Fibroblast of the aortic adventitia (primary cell): ENCODE results near the gene WDR37. TPM values are rescaled to one million over a fixed set of nuclear protein-coding genes. Genes with fewer than 3 reads are reported as not detected.

Experiments
- DNase-seq: peaks from one replicate; pipeline ENCODE4 v3.0.0-alpha.2; 2010; ENCODE audit warnings: low read depth
- H3K4me3 ChIP-seq: 2 replicates; pipeline ENCODE4 v1.5.1; 2011; ENCODE audit warnings: low read depth, mild to moderate bottlenecking, control low read depth, low read length, moderate library complexity
- total RNA-seq: library from RNA; depleted of rRNA; stranded (reverse); fragments of >200 nt; gene quantifications from 2 replicates; pipeline ENCODE4 v1.2.3, GENCODE V29; 2012; ENCODE audit warnings: low replicate concordance
- TF ChIP-seq, protein P1 (sequence below): IDR thresholded peaks from 2 replicates; pipeline ENCODE4 v1.5.1; 2011; ENCODE audit warnings: mild to moderate bottlenecking, low read length, control low read depth, inconsistent platforms; ENCODE audit not compliant: insufficient read depth

WDR37 gene
- total RNA-seq, 1 donor = 17.0 TPM

DNA sequence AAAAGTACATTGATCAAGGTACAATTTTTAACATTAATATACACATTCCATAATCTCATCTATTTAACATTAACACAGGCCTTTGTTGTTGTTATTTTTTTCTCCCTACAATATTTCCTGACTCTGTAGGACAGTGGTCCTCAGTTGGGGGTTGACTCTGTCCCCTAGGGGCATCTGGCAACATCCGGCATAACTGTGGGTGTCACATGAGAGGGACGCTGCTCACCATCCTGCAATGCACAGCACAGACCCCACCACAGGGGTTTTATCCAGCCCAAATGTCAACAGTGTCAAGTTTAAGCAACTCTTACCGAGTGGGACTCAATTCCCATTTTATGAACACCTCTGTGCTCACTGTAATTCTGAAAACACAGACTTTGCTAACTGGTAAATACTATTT is 16.1 kb upstream of the WDR37 start:
- no peak overlapping the region for H3K4me3 ChIP-seq
- TF ChIP-seq, protein P1, sequence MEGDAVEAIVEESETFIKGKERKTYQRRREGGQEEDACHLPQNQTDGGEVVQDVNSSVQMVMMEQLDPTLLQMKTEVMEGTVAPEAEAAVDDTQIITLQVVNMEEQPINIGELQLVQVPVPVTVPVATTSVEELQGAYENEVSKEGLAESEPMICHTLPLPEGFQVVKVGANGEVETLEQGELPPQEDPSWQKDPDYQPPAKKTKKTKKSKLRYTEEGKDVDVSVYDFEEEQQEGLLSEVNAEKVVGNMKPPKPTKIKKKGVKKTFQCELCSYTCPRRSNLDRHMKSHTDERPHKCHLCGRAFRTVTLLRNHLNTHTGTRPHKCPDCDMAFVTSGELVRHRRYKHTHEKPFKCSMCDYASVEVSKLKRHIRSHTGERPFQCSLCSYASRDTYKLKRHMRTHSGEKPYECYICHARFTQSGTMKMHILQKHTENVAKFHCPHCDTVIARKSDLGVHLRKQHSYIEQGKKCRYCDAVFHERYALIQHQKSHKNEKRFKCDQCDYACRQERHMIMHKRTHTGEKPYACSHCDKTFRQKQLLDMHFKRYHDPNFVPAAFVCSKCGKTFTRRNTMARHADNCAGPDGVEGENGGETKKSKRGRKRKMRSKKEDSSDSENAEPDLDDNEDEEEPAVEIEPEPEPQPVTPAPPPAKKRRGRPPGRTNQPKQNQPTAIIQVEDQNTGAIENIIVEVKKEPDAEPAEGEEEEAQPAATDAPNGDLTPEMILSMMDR = no peak
- no peak for DNase-seq

DNA sequence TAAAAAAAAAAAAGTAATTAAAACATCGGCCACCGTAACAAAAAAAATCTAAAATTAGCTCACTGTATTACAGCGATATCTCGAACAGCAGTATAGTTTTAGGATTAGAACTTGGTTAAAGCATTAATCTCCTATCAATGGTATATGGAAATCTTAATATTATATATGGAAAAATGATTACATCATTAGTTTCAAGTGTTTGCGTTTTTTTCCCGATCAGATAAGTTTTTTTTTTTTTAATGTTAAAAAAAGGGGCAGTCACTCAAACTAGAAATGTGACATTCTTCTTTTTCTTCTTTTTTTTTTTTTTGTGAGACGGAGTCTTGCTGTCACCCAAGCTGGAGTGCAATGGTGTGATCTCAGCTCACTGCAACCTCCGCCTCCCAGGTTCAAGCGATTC is 14.7 kb upstream of the WDR37 start:
- no peak overlapping the region for H3K4me3 ChIP-seq
- no peak for DNase-seq
- TF ChIP-seq, protein P1 = no peak

DNA sequence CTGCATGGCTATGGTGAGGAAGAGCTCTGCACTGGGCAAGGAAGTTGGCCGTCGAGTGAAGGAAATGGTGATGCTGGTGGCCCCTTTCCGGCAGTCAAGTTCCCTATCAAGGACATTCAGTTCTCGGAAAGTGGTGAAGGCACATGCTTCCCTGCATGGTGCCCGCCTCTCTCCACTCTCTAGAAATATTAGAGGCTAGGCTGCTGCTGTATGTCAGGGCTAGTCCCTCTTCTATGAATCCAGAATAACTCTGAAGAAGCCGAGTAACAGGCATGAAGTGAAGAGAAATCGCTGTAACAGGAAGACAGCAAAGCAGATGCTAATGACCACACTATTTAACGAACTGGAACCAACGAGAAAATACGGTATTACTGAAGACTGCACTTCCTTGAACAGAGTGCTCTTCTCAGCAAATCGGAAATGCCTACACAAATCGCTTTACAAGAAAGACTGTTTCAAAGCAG is 12.6 kb upstream of the WDR37 start:
- TF ChIP-seq, protein P1 = no peak
- peak; percentile 10 for DNase-seq
- no peak overlapping the region for H3K4me3 ChIP-seq

DNA sequence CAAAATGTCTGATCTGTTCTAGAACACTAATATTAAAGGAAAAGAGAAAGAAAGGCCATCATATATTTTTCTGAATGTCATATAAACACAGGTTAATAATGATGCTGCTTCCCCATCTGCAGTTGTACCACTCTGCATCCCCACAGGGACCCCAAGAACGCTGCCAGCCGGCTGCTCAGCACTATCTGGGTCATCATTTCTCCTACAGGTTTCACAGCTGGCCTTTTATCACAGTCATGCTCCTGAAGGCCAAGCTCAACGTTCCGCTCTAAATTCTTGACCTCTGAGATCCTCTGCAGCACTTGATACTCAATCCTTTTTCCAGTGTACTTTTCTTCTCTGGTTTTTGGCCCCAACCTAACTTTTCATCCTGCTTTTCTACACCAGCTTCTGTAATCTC is 12.0 kb upstream of the WDR37 start:
- TF ChIP-seq, protein P1 = no peak
- H3K4me3 ChIP-seq = no peak overlapping the region
- DNase-seq = no peak

DNA sequence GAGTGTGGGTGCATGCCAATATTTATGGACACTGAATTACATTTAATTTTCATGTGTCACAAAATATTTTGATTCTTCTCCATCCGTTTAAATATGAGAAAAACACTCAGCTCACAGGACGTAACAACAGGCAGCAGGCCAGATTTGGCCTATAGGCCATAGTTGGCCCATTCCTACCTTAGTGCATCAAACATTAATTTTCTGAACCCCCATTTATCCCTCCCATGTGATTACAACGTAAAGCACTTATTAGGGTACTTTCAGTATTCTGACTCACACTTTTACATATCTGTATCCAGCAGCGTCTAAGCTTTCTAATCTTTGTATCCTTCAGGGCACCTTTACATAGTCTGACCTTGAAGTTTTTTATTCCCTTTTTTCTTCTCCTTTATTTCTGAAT is 11.2 kb upstream of the WDR37 start:
- no peak overlapping the region for H3K4me3 ChIP-seq
- TF ChIP-seq, protein P1 = no peak
- peak; percentile 15 for DNase-seq

DNA sequence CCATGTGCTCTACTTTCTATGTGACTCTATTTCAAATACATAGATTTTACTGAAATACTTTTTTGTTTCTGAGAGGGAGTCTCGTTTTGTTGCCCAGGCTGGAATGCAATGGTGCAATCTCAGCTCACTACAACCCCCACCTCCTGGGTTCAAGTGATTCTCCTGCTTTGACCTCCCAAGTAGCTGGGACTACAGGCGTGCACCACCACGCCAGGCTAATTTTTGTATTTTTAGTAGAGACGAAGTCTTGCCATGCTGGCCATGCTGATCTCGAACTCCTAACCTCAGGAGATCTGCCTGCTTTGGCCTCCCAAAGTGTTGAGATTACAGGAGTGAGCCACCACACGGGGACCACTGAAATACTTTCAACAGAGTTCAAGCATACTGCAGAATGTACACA is 10.8 kb upstream of the WDR37 start:
- DNase-seq = no peak
- TF ChIP-seq, protein P1 = no peak
- H3K4me3 ChIP-seq = no peak overlapping the region

DNA sequence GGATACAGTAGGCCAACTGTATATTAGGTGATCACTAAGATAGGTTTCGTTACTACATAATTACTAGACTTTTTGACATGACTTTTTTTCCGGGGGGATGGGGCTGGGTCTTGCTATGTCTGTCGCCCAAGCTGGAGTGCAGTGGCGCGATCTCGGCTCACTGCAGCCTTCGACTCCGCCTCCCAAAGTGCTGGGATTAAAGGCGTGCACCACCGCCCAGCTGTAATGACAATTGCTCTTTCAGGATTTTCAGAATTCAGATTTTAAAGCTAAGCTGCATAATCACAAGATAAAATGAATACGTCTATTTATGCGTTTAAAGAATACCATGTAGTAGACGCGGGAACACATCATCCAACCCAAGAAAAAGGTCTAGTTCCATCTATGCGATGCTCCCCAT is 8.2 kb upstream of the WDR37 start:
- no peak for DNase-seq
- TF ChIP-seq, protein P1 = no peak
- H3K4me3 ChIP-seq = peak overlapping the region; percentile 99
